Smooth muscle cell (in vitro differentiated cells): Measurements from ENCODE around the gene COL16A1. TPM values are rescaled to one million over a fixed set of nuclear protein-coding genes. Genes with fewer than 3 reads are reported as not detected.

Experiments used
- DNase-seq: peaks from one replicate; lab custom pipeline; 2025; ENCODE audit not compliant: unreplicated experiment; lab: John Stamatoyannopoulos, UW
- H2AFZ ChIP-seq: fragments of 200-600 bp; sonication (generic); 2 replicates; pipeline ENCODE4 v1.6.0; 2016; ENCODE audit warnings: antibody characterized with exemption, low read depth, mild to moderate bottlenecking
- H3F3A ChIP-seq: fragments of 200-600 bp; sonication (generic); 2 replicates; pipeline ENCODE4 v1.6.0; 2017; ENCODE audit warnings: antibody characterized with exemption, low read depth
- H3K27ac ChIP-seq: fragments of 200-600 bp; sonication (generic); 2 replicates; pipeline ENCODE4 v1.5.1; 2016; ENCODE audit warnings: low read depth, mild to moderate bottlenecking
- H3K27me3 ChIP-seq: fragments of 200-600 bp; sonication (generic); 2 replicates; pipeline ENCODE4 v1.6.1; 2016; ENCODE audit warnings: low read depth, mild to moderate bottlenecking
- H3K36me3 ChIP-seq: fragments of 200-600 bp; sonication (generic); 2 replicates; pipeline ENCODE4 v1.5.1; 2016; ENCODE audit warnings: low read depth
- H3K4me1 ChIP-seq: fragments of 200-600 bp; sonication (generic); 2 replicates; pipeline ENCODE4 v1.5.1; 2016; ENCODE audit warnings: low read depth
- H3K4me2 ChIP-seq: fragments of 200-600 bp; sonication (generic); 2 replicates; pipeline ENCODE4 v1.6.0; 2016; ENCODE audit warnings: mild to moderate bottlenecking
- H3K4me3 ChIP-seq: fragments of 200-600 bp; sonication (generic); 2 replicates; pipeline ENCODE4 v1.5.1; 2016; ENCODE audit warnings: mild to moderate bottlenecking
- H3K79me2 ChIP-seq: fragments of 200-600 bp; sonication (generic); 2 replicates; pipeline ENCODE4 v1.6.0; 2016; ENCODE audit warnings: low read depth, mild to moderate bottlenecking
- H3K9ac ChIP-seq: fragments of 200-600 bp; sonication (generic); 2 replicates; pipeline ENCODE4 v1.6.0; 2016; ENCODE audit warnings: low read depth
- H3K9me3 ChIP-seq: fragments of 200-600 bp; sonication (generic); replicated peaks from 2 replicates; pipeline ENCODE4 v1.5.1; 2016; ENCODE audit warnings: low read depth
- H4K20me1 ChIP-seq: fragments of 200-600 bp; sonication (generic); 2 replicates; pipeline ENCODE4 v1.6.0; 2016; ENCODE audit warnings: low read depth
- WGBS: methylation state at CpG from one replicate; pipeline ENCODE4 v1.1.7; 2016; ENCODE audit warnings: low lambda C conversion rate; 5-methylcytosine and 5-hydroxymethylcytosine counted together
- polyA plus RNA-seq: library from polyadenylated mRNA; unstranded; fragments of >200 nt; fragmentation: Nextera tagmentation; extraction: Ambion mirVana; gene quantifications from 2 replicates; pipeline ENCODE4 v1.2.1, GENCODE V29; 2016
- total RNA-seq: library from RNA; depleted of rRNA; stranded (reverse); fragments of >200 nt; gene quantifications from 2 replicates; pipeline ENCODE4 v1.2.3, GENCODE V29; 2014
- TF ChIP-seq, protein P1 (sequence below): fragments of 200-600 bp; sonication (generic); IDR thresholded peaks from 2 replicates; pipeline ENCODE4 v1.5.1; 2017; ENCODE audit warnings: borderline replicate concordance, mild to moderate bottlenecking, antibody characterized with exemption; ENCODE audit not compliant: insufficient read depth, poor library complexity, severe bottlenecking

Gene COL16A1
- total and polyA plus RNA-seq, 2 experiments from 2014 or later, result 67.3 to 152 TPM

DNA sequence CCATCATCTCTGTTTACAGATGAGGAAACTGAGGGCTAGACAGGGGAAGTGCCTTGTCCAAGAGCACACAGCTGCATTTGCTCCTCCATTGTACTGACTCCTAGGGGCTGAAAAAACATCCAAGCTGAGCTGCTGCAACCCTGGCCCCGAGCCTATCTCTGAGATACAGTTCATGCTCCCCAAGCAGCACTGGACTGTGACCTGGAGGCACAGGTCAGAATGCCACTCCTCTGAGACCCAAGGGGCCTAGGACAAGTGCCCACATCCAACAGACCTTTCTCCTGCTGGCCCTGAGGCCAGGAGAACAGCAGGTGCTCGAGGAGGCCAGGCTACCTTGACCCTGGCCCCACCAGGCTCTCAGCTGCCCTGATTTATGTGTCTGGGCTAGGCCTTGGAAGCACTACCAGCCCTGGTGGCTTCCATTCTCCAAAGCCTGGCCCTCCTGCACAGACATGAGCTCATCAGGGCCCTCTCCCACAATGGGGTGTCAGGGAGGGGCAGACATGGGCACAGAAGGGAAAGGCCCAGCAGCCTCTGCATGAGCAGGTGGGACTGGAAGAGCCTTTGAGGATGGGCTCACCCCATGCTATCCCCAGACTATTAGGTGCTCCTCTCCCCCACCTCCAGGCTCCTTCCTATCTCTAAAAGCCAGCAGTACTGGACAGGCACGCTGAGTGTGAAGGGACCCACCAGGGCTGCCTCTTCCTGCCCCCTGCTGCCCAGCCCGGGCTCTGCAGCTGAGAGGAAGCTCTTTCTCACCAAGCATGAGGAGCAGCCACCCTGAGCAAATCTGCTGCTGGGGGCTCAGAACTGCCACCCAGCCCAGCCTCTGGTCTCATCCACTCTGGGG is 41.5 kb upstream of the COL16A1 start:
- no peak overlapping the region for H3K4me2 ChIP-seq
- peaks cover 15% of the 10 kb centered on the region for H3K4me1 ChIP-seq
- H3K79me2 ChIP-seq, result no peaks in the 10 kb centered on the region
- no peak overlapping the region for H3K27ac ChIP-seq
- no peaks in the 10 kb centered on the region for H3F3A ChIP-seq
- no peaks in the 10 kb centered on the region for H3K9me3 ChIP-seq
- peaks cover 20% of the 10 kb centered on the region for H4K20me1 ChIP-seq
- TF ChIP-seq, protein P1, sequence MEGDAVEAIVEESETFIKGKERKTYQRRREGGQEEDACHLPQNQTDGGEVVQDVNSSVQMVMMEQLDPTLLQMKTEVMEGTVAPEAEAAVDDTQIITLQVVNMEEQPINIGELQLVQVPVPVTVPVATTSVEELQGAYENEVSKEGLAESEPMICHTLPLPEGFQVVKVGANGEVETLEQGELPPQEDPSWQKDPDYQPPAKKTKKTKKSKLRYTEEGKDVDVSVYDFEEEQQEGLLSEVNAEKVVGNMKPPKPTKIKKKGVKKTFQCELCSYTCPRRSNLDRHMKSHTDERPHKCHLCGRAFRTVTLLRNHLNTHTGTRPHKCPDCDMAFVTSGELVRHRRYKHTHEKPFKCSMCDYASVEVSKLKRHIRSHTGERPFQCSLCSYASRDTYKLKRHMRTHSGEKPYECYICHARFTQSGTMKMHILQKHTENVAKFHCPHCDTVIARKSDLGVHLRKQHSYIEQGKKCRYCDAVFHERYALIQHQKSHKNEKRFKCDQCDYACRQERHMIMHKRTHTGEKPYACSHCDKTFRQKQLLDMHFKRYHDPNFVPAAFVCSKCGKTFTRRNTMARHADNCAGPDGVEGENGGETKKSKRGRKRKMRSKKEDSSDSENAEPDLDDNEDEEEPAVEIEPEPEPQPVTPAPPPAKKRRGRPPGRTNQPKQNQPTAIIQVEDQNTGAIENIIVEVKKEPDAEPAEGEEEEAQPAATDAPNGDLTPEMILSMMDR, result peak; percentile 63
- WGBS, result 58% methylated on average over 4 of the region's 4 CpGs
- no peak for DNase-seq
- H2AFZ ChIP-seq, result no peak overlapping the region
- no peak overlapping the region for H3K9ac ChIP-seq
- no peaks in the 10 kb centered on the region for H3K36me3 ChIP-seq
- H3K4me3 ChIP-seq, result no peak overlapping the region
- H3K27me3 ChIP-seq, result no peaks in the 10 kb centered on the region

DNA sequence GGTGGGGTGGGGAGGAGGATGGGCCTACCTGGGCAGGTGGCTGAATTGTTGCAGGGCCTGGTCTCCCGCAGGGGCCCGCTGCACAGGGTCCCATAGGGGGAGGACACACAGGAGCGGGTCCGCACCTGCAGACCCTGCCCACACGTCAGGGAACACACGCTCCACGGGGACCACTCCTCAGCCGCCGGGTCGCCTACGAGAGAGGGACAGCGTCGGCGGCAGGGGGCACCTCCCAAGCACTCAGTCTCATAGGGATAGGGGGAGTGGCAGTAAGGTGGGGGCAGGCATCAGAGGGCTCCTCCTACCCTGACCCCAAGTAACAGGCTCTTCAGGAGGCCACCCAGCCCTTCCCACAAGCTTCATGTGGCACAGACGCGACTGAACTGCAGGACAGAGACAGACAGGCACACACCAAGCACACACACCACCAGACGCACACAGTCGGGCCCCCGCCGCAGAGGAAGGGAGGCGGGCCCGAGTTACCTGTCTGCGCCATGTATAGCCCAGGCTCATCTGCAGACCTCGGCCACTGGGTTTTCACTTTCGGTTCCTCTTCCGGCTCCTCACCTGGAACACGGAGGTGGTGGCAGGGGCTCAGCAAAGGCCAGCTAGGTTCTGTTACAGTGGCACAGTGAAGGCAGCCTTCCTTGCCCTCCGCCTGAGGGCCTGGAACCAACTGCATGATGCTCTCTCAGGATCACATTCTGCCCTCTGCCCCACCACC is 40.5 kb upstream of the COL16A1 start:
- Histone ChIP-seq H3K4me1 (peaks cover 15% of the 10 kb centered on the region), H3K4me3 (no peak overlapping the region), H3K27ac (no peak overlapping the region), H3K27me3 (no peaks in the 10 kb centered on the region), H3K9ac (no peak overlapping the region), H4K20me1 (peaks cover 20% of the 10 kb centered on the region), H3F3A (no peaks in the 10 kb centered on the region), H3K36me3 (no peaks in the 10 kb centered on the region), H3K9me3 (no peaks in the 10 kb centered on the region), H3K4me2 (no peak overlapping the region), H2AFZ (no peak overlapping the region), H3K79me2 (no peaks in the 10 kb centered on the region)
- TF ChIP-seq, protein P1, result no peak
- 95% methylated on average over 28 of the region's 28 CpGs for WGBS
- no peak for DNase-seq

DNA sequence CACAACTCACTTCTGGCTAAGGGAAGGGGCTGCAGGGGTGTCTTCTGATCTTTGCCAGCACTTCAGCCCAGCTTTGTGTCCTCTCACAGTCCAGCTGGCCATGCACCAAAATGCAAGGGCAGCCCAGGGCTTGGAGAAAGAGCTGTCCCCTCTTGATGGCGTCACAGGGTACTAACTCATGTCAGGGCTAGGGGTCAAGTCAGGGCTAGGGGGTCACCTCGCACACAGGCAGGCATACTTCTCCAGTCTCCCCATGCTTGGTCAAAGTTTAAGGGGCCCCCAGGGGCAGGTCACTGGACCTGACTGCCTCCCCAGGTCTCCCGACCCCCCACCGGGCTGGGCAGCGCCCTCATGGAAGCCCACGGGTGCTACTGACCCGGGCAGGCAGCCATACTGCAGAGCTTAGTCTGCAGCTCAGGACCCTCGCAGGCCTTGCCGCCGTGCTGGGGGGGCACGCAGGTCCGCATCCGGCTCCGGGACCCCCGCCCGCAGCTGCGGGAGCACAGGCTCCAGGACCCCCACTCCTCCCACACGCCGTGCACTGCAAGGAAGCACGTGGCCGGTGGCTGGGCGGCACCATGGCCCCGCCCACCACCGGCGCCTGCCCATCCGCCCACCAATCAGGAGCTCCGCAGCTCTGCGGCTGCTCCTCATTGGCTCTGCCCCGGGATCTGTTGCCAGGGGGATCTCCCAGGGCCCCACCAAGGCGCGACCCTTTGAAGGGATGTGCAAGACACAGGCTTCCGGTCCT is 38.8 kb upstream of the COL16A1 start:
- H3K79me2 ChIP-seq, result no peaks in the 10 kb centered on the region
- 98% methylated on average over 25 of the region's 32 CpGs for WGBS
- TF ChIP-seq, protein P1, result no peak
- peaks cover 7% of the 10 kb centered on the region for H3K4me1 ChIP-seq
- no peak overlapping the region for H3K4me2 ChIP-seq
- no peak overlapping the region for H3K27ac ChIP-seq
- no peaks in the 10 kb centered on the region for H3F3A ChIP-seq
- H4K20me1 ChIP-seq, result peaks cover 14% of the 10 kb centered on the region
- no peak for DNase-seq
- H2AFZ ChIP-seq, result no peak overlapping the region
- H3K9ac ChIP-seq, result no peak overlapping the region
- no peaks in the 10 kb centered on the region for H3K9me3 ChIP-seq
- H3K36me3 ChIP-seq, result no peaks in the 10 kb centered on the region
- no peak overlapping the region for H3K4me3 ChIP-seq
- no peaks in the 10 kb centered on the region for H3K27me3 ChIP-seq
